HepG2 (cell line): ENCODE data around the gene C1QTNF6. TPM values are rescaled to one million over a fixed set of nuclear protein-coding genes. Genes with fewer than 3 reads are reported as not detected.

Experiments
- ATF5 ChIP-seq: sonication (generic); formaldehyde crosslinking; IDR thresholded peaks from 2 replicates; pipeline ENCODE4 v1.4.0; 2020; ENCODE audit warnings: mild to moderate bottlenecking, low read depth, missing genetic modification reagents
- FIP1L1 ChIP-seq: fragments of 200-400 bp; formaldehyde crosslinking; IDR thresholded peaks from 2 replicates; pipeline ENCODE4 v1.6.1; 2018; ENCODE audit warnings: low read depth, mild to moderate bottlenecking, low read length, moderate library complexity, borderline replicate concordance; ENCODE audit not compliant: insufficient read depth
- ISX ChIP-seq: sonication (generic); formaldehyde crosslinking; conservative IDR thresholded peaks from 2 replicates; pipeline ENCODE4 v1.5.0; 2020; ENCODE audit warnings: missing genetic modification reagents
- SALL1 ChIP-seq: sonication (generic); formaldehyde crosslinking; IDR thresholded peaks from 2 replicates; pipeline ENCODE4 v1.8.0; 2022; ENCODE audit warnings: mild to moderate bottlenecking, missing genetic modification reagents
- SNAPC2 ChIP-seq: sonication (generic); formaldehyde crosslinking; IDR thresholded peaks from 2 replicates; pipeline ENCODE4 v1.8.1; 2022; ENCODE audit warnings: mild to moderate bottlenecking, missing genetic modification reagents
- SOX6 ChIP-seq, 2 experiments: fragments of 450-650 bp in 1 of 2; sonication (generic) in 1 of 2; formaldehyde crosslinking in 1 of 2; IDR thresholded peaks; 2 replicates each; pipeline versions ENCODE4 v1.4.0 to v1.6.1; 2017 to 2020; ENCODE audit warnings: antibody characterized with exemption in 1 of 2, mild to moderate bottlenecking in 1 of 2, missing genetic modification reagents in 1 of 2
- TRIM22 ChIP-seq: fragments of 450-650 bp; IDR thresholded peaks from 2 replicates; pipeline ENCODE4 v1.6.1; 2017
- ZEB1 ChIP-seq: IDR thresholded peaks from 2 replicates; pipeline ENCODE4 v1.6.1; 2012; ENCODE audit warnings: mild to moderate bottlenecking, low read depth, inconsistent platforms; ENCODE audit not compliant: insufficient replicate concordance
- ZNF256 ChIP-seq: sonication (generic); formaldehyde crosslinking; conservative IDR thresholded peaks from 2 replicates; pipeline ENCODE4 v1.4.0; 2020; ENCODE audit warnings: missing genetic modification reagents
- ZNF556 ChIP-seq: sonication (generic); formaldehyde crosslinking; IDR thresholded peaks from 2 replicates; pipeline ENCODE4 v1.4.0; 2020; ENCODE audit warnings: mild to moderate bottlenecking, missing genetic modification reagents, borderline replicate concordance
- ZNF724P ChIP-seq: sonication (generic); formaldehyde crosslinking; IDR thresholded peaks from 2 replicates; pipeline ENCODE4 v1.8.0; 2022; ENCODE audit warnings: missing genetic modification reagents, borderline replicate concordance
- polyA plus RNA-seq, 8 experiments: library from polyadenylated mRNA; depleted of rRNA in 3 of 8; stranded (reverse) in 7 of 8; unstranded in 1 of 8; fragments of >200 nt; fragmentation: Illumina TruSeq in 4 of 8; extraction: Trizol in 4 of 8; gene quantifications; 2 replicates each; pipeline versions ENCODE4 v1.2.1 to v1.2.3, GENCODE V29; 2011 to 2016; ENCODE audit warnings: low read depth in 4 of 8, missing spikeins in 1 of 8, mixed read lengths in 1 of 8; ENCODE audit not compliant: insufficient read depth in 1 of 8
- total RNA-seq, 5 experiments: library from RNA; depleted of rRNA; stranded (reverse); fragments of >200 nt; fragmentation: Illumina TruSeq; extraction: Trizol; gene quantifications; 2 replicates each; pipeline ENCODE4 v1.2.3, GENCODE V29; 2016; ENCODE audit warnings: low read depth in 1 of 5
- TF ChIP-seq, protein P1 (sequence below), 2 experiments: fragments of 450-650 bp in 1 of 2; sonication (generic) in 1 of 2; formaldehyde crosslinking in 1 of 2; IDR thresholded peaks; 2 replicates each; pipeline versions ENCODE4 v1.6.1 to v1.8.0; 2016 to 2022; ENCODE audit warnings: antibody characterized with exemption in 1 of 2, mild to moderate bottlenecking in 1 of 2, missing genetic modification reagents in 1 of 2
- TF ChIP-seq, protein P2 (sequence below): sonication (generic); formaldehyde crosslinking; IDR thresholded peaks from 2 replicates; pipeline ENCODE4 v1.9.0; 2021; ENCODE audit warnings: missing genetic modification reagents, mild to moderate bottlenecking, borderline replicate concordance
- TF ChIP-seq, protein P3 (sequence below): sonication (generic); formaldehyde crosslinking; IDR thresholded peaks from 2 replicates; pipeline ENCODE4 v1.4.0; 2020; ENCODE audit warnings: mild to moderate bottlenecking, missing genetic modification reagents

The C1QTNF6 gene
- total and polyA plus RNA-seq, 2 of the 13 experiments (the other 11 are each of a cell fraction or from before 2014, with no cell fraction given), result 2.7 to 6.9 TPM

DNA sequence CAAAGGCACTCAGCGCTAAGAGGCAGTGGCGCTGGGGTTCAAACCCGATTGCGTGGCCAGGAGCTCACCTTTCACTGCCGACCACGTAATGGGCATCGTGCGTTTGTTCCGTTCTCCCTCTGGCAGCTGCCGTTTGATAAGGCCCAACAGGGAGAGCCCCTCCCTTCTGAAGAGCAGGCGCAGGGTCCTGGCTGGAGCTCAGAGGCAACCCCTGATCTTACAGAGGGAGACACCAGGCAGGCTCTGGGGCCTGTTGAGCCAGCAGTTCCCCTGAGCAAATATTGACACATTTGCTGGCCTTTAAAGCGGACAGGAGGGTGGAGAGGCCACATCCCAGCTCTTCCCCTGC, 11.7 kb upstream of the C1QTNF6 start (continued):
- TF ChIP-seq, protein P1, sequence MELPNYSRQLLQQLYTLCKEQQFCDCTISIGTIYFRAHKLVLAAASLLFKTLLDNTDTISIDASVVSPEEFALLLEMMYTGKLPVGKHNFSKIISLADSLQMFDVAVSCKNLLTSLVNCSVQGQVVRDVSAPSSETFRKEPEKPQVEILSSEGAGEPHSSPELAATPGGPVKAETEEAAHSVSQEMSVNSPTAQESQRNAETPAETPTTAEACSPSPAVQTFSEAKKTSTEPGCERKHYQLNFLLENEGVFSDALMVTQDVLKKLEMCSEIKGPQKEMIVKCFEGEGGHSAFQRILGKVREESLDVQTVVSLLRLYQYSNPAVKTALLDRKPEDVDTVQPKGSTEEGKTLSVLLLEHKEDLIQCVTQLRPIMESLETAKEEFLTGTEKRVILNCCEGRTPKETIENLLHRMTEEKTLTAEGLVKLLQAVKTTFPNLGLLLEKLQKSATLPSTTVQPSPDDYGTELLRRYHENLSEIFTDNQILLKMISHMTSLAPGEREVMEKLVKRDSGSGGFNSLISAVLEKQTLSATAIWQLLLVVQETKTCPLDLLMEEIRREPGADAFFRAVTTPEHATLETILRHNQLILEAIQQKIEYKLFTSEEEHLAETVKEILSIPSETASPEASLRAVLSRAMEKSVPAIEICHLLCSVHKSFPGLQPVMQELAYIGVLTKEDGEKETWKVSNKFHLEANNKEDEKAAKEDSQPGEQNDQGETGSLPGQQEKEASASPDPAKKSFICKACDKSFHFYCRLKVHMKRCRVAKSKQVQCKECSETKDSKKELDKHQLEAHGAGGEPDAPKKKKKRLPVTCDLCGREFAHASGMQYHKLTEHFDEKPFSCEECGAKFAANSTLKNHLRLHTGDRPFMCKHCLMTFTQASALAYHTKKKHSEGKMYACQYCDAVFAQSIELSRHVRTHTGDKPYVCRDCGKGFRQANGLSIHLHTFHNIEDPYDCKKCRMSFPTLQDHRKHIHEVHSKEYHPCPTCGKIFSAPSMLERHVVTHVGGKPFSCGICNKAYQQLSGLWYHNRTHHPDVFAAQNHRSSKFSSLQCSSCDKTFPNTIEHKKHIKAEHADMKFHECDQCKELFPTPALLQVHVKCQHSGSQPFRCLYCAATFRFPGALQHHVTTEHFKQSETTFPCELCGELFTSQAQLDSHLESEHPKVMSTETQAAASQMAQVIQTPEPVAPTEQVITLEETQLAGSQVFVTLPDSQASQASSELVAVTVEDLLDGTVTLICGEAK (IDR thresholded peaks at IDR 0.05), result no peak
- TF ChIP-seq, protein P1 (CRISPR knock-in tag; IDR thresholded peaks at IDR 0.05), result no peak
- TF ChIP-seq TRIM22 (no peak), ZNF256 (CRISPR knock-in tag) (0 out of 2 replicates have a peak, but pooled peaks have one; percentile 14), SALL1 (CRISPR knock-in tag) (peak; percentile 50), ZNF556 (0 out of 2 replicates have a peak, but pooled peaks have one; percentile 20), ISX (0 out of 2 replicates have a peak, but pooled peaks have one; percentile 5), ZNF724P (CRISPR knock-in tag) (no peak; the same call in 1 of the 2 replicates), ATF5 (CRISPR knock-in tag) (0 out of 2 replicates have a peak, but pooled peaks have one; percentile 14), FIP1L1 (no peak), SNAPC2 (CRISPR knock-in tag) (0 out of 2 replicates have a peak, but pooled peaks have one; percentile 64), SOX6 (IDR thresholded peaks at IDR 0.05) (no peak), SOX6 (CRISPR knock-in tag; IDR thresholded peaks at IDR 0.05) (peak; percentile 62), ZEB1 (no peak)
- TF ChIP-seq, protein P2, sequence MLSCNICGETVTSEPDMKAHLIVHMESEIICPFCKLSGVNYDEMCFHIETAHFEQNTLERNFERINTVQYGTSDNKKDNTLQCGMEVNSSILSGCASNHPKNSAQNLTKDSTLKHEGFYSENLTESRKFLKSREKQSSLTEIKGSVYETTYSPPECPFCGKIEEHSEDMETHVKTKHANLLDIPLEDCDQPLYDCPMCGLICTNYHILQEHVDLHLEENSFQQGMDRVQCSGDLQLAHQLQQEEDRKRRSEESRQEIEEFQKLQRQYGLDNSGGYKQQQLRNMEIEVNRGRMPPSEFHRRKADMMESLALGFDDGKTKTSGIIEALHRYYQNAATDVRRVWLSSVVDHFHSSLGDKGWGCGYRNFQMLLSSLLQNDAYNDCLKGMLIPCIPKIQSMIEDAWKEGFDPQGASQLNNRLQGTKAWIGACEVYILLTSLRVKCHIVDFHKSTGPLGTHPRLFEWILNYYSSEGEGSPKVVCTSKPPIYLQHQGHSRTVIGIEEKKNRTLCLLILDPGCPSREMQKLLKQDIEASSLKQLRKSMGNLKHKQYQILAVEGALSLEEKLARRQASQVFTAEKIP (CRISPR knock-in tag), result no peak
- TF ChIP-seq, protein P3, sequence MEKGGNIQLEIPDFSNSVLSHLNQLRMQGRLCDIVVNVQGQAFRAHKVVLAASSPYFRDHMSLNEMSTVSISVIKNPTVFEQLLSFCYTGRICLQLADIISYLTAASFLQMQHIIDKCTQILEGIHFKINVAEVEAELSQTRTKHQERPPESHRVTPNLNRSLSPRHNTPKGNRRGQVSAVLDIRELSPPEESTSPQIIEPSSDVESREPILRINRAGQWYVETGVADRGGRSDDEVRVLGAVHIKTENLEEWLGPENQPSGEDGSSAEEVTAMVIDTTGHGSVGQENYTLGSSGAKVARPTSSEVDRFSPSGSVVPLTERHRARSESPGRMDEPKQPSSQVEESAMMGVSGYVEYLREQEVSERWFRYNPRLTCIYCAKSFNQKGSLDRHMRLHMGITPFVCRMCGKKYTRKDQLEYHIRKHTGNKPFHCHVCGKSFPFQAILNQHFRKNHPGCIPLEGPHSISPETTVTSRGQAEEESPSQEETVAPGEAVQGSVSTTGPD (CRISPR knock-in tag), result no peak
